Peyer's patch (tissue), 4 donors: ENCODE data around the gene PPP1R9B.

Experiments used
- POLR2A ChIP-seq, 2 donors: fragments of 450-650 bp; IDR thresholded peaks; one replicate each; pipeline ENCODE4 v1.5.1; 2017; ENCODE audit warnings: antibody characterized with exemption in 2 of 2, mild to moderate bottlenecking in 2 of 2, moderate library complexity in 2 of 2
- TF ChIP-seq, protein P1 (sequence below), 6 experiments: fragments of 450-650 bp in 4 of 6; fragments of 200-600 bp in 2 of 6; sonication (generic) in 1 of 6; IDR thresholded peaks; one replicate each; pipeline ENCODE4 v1.5.1; 2017 to 2019; ENCODE audit warnings: antibody characterized with exemption in 6 of 6, mild to moderate bottlenecking in 3 of 6, moderate library complexity in 1 of 6

GRCh38 chr17:50196036-50196435 is 45.6 kb upstream of the PPP1R9B start:
- TF ChIP-seq, protein P1, sequence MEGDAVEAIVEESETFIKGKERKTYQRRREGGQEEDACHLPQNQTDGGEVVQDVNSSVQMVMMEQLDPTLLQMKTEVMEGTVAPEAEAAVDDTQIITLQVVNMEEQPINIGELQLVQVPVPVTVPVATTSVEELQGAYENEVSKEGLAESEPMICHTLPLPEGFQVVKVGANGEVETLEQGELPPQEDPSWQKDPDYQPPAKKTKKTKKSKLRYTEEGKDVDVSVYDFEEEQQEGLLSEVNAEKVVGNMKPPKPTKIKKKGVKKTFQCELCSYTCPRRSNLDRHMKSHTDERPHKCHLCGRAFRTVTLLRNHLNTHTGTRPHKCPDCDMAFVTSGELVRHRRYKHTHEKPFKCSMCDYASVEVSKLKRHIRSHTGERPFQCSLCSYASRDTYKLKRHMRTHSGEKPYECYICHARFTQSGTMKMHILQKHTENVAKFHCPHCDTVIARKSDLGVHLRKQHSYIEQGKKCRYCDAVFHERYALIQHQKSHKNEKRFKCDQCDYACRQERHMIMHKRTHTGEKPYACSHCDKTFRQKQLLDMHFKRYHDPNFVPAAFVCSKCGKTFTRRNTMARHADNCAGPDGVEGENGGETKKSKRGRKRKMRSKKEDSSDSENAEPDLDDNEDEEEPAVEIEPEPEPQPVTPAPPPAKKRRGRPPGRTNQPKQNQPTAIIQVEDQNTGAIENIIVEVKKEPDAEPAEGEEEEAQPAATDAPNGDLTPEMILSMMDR (IDR thresholded peaks at IDR 0.05) = no peak
- no peak for TF ChIP-seq POLR2A (IDR thresholded peaks at IDR 0.05)
